Measurements from ENCODE around the gene TMEM163.

TMEM163 gene

GRCh38 chr2:134460583-134460998 lies 258.2 kb downstream of the TMEM163 start:
- Histone ChIP-seq H2AFZ (ENCODE audit: low read length) (no peak overlapping the region), H3K27me3 (ENCODE audit: insufficient read depth, low read length) (no peaks in the 10 kb centered on the region), H3K27ac (ENCODE audit: low read depth, low read length, poor library complexity, severe bottlenecking) (no peak overlapping the region), H3K36me3 (ENCODE audit: insufficient read depth, low read length) (no peaks in the 10 kb centered on the region), H3K4me2 (ENCODE audit: low read length) (no peak overlapping the region), H4K20me1 (ENCODE audit: insufficient read depth, low read length) (no peaks in the 10 kb centered on the region), H3K4me1 (ENCODE audit: insufficient read depth, low read length, severe bottlenecking) (no peaks in the 10 kb centered on the region), H3K4me3 (ENCODE audit: low read depth, low read length, poor library complexity, severe bottlenecking) (no peak overlapping the region), H3K9me3 (ENCODE audit: low read length) (no peaks in the 10 kb centered on the region), H3K9me2 (ENCODE audit: low read depth, low read length) (no peaks in the 10 kb centered on the region), H3F3A (ENCODE audit: insufficient read depth, low read length) (no peaks in the 10 kb centered on the region), H3K9ac (ENCODE audit: low read length) (no peak overlapping the region), H3K79me2 (ENCODE audit: insufficient read depth, low read length) (no peaks in the 10 kb centered on the region)
- TF ChIP-seq EZH2 (IDR thresholded peaks at IDR 0.05; ENCODE audit: borderline replicate concordance, low read length), result no peak
- TF ChIP-seq, protein P1, sequence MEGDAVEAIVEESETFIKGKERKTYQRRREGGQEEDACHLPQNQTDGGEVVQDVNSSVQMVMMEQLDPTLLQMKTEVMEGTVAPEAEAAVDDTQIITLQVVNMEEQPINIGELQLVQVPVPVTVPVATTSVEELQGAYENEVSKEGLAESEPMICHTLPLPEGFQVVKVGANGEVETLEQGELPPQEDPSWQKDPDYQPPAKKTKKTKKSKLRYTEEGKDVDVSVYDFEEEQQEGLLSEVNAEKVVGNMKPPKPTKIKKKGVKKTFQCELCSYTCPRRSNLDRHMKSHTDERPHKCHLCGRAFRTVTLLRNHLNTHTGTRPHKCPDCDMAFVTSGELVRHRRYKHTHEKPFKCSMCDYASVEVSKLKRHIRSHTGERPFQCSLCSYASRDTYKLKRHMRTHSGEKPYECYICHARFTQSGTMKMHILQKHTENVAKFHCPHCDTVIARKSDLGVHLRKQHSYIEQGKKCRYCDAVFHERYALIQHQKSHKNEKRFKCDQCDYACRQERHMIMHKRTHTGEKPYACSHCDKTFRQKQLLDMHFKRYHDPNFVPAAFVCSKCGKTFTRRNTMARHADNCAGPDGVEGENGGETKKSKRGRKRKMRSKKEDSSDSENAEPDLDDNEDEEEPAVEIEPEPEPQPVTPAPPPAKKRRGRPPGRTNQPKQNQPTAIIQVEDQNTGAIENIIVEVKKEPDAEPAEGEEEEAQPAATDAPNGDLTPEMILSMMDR (IDR thresholded peaks at IDR 0.05; ENCODE audit: low read length), result peak; percentile 88

GRCh38 chr2:134459706-134460406 lies 258.9 kb downstream of the TMEM163 start:
- no peaks in the 10 kb centered on the region for H3K4me1 ChIP-seq (ENCODE audit: insufficient read depth, low read length, severe bottlenecking)
- H3K79me2 ChIP-seq (ENCODE audit: insufficient read depth, low read length), result no peaks in the 10 kb centered on the region
- no peaks in the 10 kb centered on the region for H4K20me1 ChIP-seq (ENCODE audit: insufficient read depth, low read length)
- no peaks in the 10 kb centered on the region for H3K36me3 ChIP-seq (ENCODE audit: insufficient read depth, low read length)
- H3K9me3 ChIP-seq (ENCODE audit: low read length), result no peaks in the 10 kb centered on the region
- H3K4me2 ChIP-seq (ENCODE audit: low read length), result no peak overlapping the region
- no peak overlapping the region for H2AFZ ChIP-seq (ENCODE audit: low read length)
- no peak overlapping the region for H3K9ac ChIP-seq (ENCODE audit: low read length)
- no peaks in the 10 kb centered on the region for H3K9me2 ChIP-seq (ENCODE audit: low read depth, low read length)
- H3K27ac ChIP-seq (ENCODE audit: low read depth, low read length, poor library complexity, severe bottlenecking), result no peak overlapping the region
- TF ChIP-seq, protein P1 (IDR thresholded peaks at IDR 0.05; ENCODE audit: low read length), result no peak
- TF ChIP-seq EZH2 (IDR thresholded peaks at IDR 0.05; ENCODE audit: borderline replicate concordance, low read length), result no peak
- H3K27me3 ChIP-seq (ENCODE audit: insufficient read depth, low read length), result no peaks in the 10 kb centered on the region
- H3K4me3 ChIP-seq (ENCODE audit: low read depth, low read length, poor library complexity, severe bottlenecking), result no peak overlapping the region
- H3F3A ChIP-seq (ENCODE audit: insufficient read depth, low read length), result no peaks in the 10 kb centered on the region

- Histone ChIP-seq H3K4me3 (ENCODE audit: low read depth, low read length, poor library complexity, severe bottlenecking) (no peak overlapping the region), H3K27me3 (ENCODE audit: insufficient read depth, low read length) (no peaks in the 10 kb centered on the region), H3K36me3 (ENCODE audit: insufficient read depth, low read length) (no peaks in the 10 kb centered on the region), H3K9ac (ENCODE audit: low read length) (no peak overlapping the region), H3K79me2 (ENCODE audit: insufficient read depth, low read length) (no peaks in the 10 kb centered on the region), H3F3A (ENCODE audit: insufficient read depth, low read length) (no peaks in the 10 kb centered on the region), H3K4me2 (ENCODE audit: low read length) (no peak overlapping the region), H3K27ac (ENCODE audit: low read depth, low read length, poor library complexity, severe bottlenecking) (no peak overlapping the region), H3K9me2 (ENCODE audit: low read depth, low read length) (no peaks in the 10 kb centered on the region), H2AFZ (ENCODE audit: low read length) (no peak overlapping the region), H4K20me1 (ENCODE audit: insufficient read depth, low read length) (no peaks in the 10 kb centered on the region), H3K4me1 (ENCODE audit: insufficient read depth, low read length, severe bottlenecking) (no peaks in the 10 kb centered on the region), H3K9me3 (ENCODE audit: low read length) (no peaks in the 10 kb centered on the region)
- TF ChIP-seq EZH2 (IDR thresholded peaks at IDR 0.05; ENCODE audit: borderline replicate concordance, low read length), result no peak
- TF ChIP-seq, protein P1 (IDR thresholded peaks at IDR 0.05; ENCODE audit: low read length), result no peak
Observed at GRCh38 chr2:134458950-134459349, 259.9 kb downstream of the TMEM163 start.

All from OCI-LY1 (cell line).